ENCODE measurements around the gene ZNF543. TPM values are rescaled to one million over a fixed set of nuclear protein-coding genes. Genes with fewer than 3 reads are reported as not detected.

The ZNF543 gene
- total RNA-seq, 1 experiment from 2014 or later = 10.6 TPM

DNA sequence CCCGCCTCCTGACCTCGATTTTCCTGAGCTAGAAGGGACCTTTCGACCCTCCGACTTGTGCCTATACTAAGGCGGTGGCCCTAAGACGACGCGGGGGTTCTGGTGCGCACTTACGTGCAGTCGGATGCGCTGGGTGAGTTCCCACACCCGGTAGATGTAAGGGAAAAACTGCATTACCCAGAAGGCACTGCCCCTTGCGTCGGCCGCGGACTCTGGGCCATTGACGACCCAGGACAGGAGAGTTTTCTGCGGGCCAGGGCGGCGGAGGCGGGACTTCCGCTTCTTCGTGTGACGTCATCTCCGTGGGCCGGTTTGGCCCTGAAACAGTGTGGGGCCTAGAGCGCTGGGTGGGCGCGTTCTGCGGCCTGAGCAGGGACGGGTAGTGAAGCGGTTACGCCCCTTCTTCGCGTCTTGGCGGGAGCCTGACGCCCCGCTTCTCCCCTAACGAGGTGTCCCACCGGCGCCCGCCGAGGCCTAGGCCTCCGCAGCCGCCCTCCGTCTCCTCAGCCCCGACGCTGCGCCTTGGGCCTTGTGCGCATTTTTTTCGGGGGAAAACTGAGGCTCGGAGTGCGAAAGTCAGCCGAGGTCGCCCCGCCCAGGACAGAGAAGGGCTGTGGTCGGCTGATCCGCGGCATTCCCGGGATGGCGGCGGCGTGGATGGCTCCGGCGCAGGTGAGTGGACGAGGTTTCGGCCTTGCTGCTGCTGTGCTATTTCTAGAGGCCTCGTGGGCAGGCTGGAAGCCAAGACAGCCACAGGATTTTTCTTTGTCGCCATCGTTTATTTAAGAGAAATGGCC is 39.9 kb upstream of the ZNF543 start, which contains the start of gene ZNF460:
ZNF460 (plus strand) TSS at position 321 of the 797 bp plus-strand sequence; CDS start at position 643, 322 bp downstream.
- ChIA-PET CTCF (no interaction called here), POLR2A (ENCODE audit: low non-redundant PET) (no interaction called here)
- H3K9me3 ChIP-seq (ENCODE audit: low read depth, low read length, poor library complexity, severe bottlenecking) = no peaks in the 10 kb centered on the region
- H3K27me3 ChIP-seq (replicated peaks; ENCODE audit: insufficient read depth, low read depth, low read length, poor library complexity) = no peaks in the 10 kb centered on the region
- H3K27ac ChIP-seq (ENCODE audit: low read depth, low read length, poor library complexity, severe bottlenecking) = peak within 1 kb of the TSS; percentile 98
- H3K36me3 ChIP-seq (ENCODE audit: insufficient read depth, low read length, poor library complexity, severe bottlenecking) = peaks cover 16% of the 10 kb centered on the region
- DNase-seq (ENCODE audit: low spot score) = peak; percentile 99
- intact Hi-C loops (cut with micrococcal nuclease; ENCODE audit: unreplicated experiment) = loop anchor here (1.0 kb wide), 1 partner anchor 40 kb away; the partner anchor contains the start of gene ZNF805
- TF ChIP-seq, protein P1, sequence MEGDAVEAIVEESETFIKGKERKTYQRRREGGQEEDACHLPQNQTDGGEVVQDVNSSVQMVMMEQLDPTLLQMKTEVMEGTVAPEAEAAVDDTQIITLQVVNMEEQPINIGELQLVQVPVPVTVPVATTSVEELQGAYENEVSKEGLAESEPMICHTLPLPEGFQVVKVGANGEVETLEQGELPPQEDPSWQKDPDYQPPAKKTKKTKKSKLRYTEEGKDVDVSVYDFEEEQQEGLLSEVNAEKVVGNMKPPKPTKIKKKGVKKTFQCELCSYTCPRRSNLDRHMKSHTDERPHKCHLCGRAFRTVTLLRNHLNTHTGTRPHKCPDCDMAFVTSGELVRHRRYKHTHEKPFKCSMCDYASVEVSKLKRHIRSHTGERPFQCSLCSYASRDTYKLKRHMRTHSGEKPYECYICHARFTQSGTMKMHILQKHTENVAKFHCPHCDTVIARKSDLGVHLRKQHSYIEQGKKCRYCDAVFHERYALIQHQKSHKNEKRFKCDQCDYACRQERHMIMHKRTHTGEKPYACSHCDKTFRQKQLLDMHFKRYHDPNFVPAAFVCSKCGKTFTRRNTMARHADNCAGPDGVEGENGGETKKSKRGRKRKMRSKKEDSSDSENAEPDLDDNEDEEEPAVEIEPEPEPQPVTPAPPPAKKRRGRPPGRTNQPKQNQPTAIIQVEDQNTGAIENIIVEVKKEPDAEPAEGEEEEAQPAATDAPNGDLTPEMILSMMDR (conservative IDR thresholded peaks at IDR 0.05; ENCODE audit: low read depth, low read length) = no peak
- TF ChIP-seq EZH2 (IDR thresholded peaks at IDR 0.05; ENCODE audit: borderline replicate concordance, low read depth, low read length, poor library complexity, severe bottlenecking) = no peak
- TSS peak; percentile 32 for BruUV-seq (replicated peaks)
- peaks cover 13% of the 10 kb centered on the region for H3K4me1 ChIP-seq (ENCODE audit: insufficient read depth, low read length, poor library complexity, severe bottlenecking)
- H3K4me3 ChIP-seq (ENCODE audit: low read depth, low read length, poor library complexity, severe bottlenecking) = peak within 1 kb of the TSS; percentile 92

DNA sequence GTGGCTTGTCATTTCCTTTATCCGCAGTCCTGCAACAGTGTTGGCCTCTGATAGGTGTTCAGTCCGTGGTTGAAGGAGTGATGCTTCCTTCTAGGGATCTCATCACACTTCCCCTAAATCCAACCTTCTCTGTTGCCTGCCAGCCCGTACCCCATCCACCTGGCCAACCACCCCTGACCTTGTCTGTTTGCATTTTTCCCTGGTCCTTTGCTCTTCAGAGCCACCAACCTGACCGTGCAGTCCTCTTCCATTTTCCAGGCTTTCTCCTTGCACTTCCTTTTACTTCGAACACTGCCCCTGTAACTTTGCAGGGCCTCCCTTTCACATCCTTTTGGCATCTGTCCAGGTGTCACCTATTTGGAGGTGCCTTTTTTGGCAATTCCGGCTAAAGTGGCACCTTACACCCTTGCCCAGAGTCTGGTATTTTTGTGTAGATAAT is 39.3 kb upstream of the ZNF543 start:
- POLR2A ChIA-PET (ENCODE audit: low non-redundant PET) = no interaction called here
- intact Hi-C loops (cut with micrococcal nuclease; ENCODE audit: unreplicated experiment) = loop anchor here (1.0 kb wide), 1 partner anchor 41 kb away; the partner anchor contains the start of gene ZNF805
- H3K36me3 ChIP-seq (ENCODE audit: insufficient read depth, low read length, poor library complexity, severe bottlenecking) = peaks cover 22% of the 10 kb centered on the region

DNA sequence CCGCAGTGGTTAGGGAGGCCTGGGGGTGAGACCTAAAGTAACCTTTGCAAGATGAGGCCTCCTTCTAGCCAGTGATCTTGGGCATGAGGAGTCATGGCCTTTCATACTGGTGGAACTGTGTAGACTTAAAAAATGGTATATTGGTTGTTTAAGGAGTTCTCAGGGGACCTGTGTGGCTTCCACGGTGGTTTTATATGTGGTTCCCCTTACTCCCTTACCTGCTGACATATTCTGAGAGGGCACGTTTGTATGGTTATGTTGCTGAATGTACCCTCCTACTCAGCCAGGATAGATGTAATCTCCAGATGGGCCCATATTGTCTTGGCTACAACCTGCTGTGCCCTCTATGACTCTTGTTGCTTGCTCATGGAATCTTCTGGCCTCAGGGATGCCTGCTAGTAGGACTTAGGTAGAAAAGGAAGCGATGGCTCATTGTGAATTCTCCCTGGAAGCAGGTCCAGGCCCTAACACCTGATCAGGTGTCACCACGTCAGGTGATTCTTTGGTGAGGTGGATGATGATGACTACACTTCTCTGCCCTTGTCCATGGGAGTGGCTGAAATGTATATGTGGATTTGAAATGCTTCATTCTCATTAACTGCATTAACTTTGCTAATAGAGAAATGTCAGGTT is 38.1 kb upstream of the ZNF543 start:
- ChIA-PET CTCF (no interaction called here), POLR2A (ENCODE audit: low non-redundant PET) (no interaction called here)
- TF ChIP-seq EZH2 (IDR thresholded peaks at IDR 0.05; ENCODE audit: borderline replicate concordance, low read depth, low read length, poor library complexity, severe bottlenecking) = no peak
- TF ChIP-seq, protein P1 (conservative IDR thresholded peaks at IDR 0.05; ENCODE audit: low read depth, low read length) = no peak
- Histone ChIP-seq H3K9me3 (ENCODE audit: low read depth, low read length, poor library complexity, severe bottlenecking) (no peaks in the 10 kb centered on the region), H3K36me3 (ENCODE audit: insufficient read depth, low read length, poor library complexity, severe bottlenecking) (peaks cover 33% of the 10 kb centered on the region), H3K4me3 (ENCODE audit: low read depth, low read length, poor library complexity, severe bottlenecking) (peak overlapping the region; percentile 92), H3K27me3 (replicated peaks; ENCODE audit: insufficient read depth, low read depth, low read length, poor library complexity) (no peaks in the 10 kb centered on the region), H3K4me1 (ENCODE audit: insufficient read depth, low read length, poor library complexity, severe bottlenecking) (peaks cover 13% of the 10 kb centered on the region), H3K27ac (ENCODE audit: low read depth, low read length, poor library complexity, severe bottlenecking) (no peak overlapping the region)
- intact Hi-C loops (cut with micrococcal nuclease; ENCODE audit: unreplicated experiment) = no loop called here
- no peak for DNase-seq (ENCODE audit: low spot score)
- no TSS peak for BruUV-seq (replicated peaks)

More for the DNA sequence above, 39.3 kb upstream of the ZNF543 start:
- Histone ChIP-seq H3K4me3 (ENCODE audit: low read depth, low read length, poor library complexity, severe bottlenecking) (peak overlapping the region; percentile 92), H3K4me1 (ENCODE audit: insufficient read depth, low read length, poor library complexity, severe bottlenecking) (peaks cover 13% of the 10 kb centered on the region), H3K9me3 (ENCODE audit: low read depth, low read length, poor library complexity, severe bottlenecking) (no peaks in the 10 kb centered on the region), H3K27me3 (replicated peaks; ENCODE audit: insufficient read depth, low read depth, low read length, poor library complexity) (no peaks in the 10 kb centered on the region), H3K27ac (ENCODE audit: low read depth, low read length, poor library complexity, severe bottlenecking) (peak overlapping the region; percentile 98)
- CTCF ChIA-PET = no interaction called here
- DNase-seq (ENCODE audit: low spot score) = peak; percentile 21
- no TSS peak for BruUV-seq (replicated peaks)
- TF ChIP-seq, protein P1 (conservative IDR thresholded peaks at IDR 0.05; ENCODE audit: low read depth, low read length) = no peak
- TF ChIP-seq EZH2 (IDR thresholded peaks at IDR 0.05; ENCODE audit: borderline replicate concordance, low read depth, low read length, poor library complexity, severe bottlenecking) = no peak

Data from A673 (cell line).